RPMI8226 (cell line): ENCODE results near the gene SLC35B2.

Source experiments
- DNase-seq: peaks from one replicate; pipeline ENCODE4 v3.0.0-alpha.2; 2015

SLC35B2 gene

GRCh38 chr6:44285552-44286284 lies 28.4 kb upstream of the SLC35B2 start:
- peak; percentile 57 for DNase-seq

- no peak for DNase-seq
Observed at GRCh38 chr6:44284867-44285266, 27.5 kb upstream of the SLC35B2 start.

GRCh38 chr6:44284121-44284520 lies 26.8 kb upstream of the SLC35B2 start:
- no peak for DNase-seq

GRCh38 chr6:44278774-44279697 lies 21.7 kb upstream of the SLC35B2 start:
- DNase-seq, result no peak

GRCh38 chr6:44278315-44278714 lies 21.0 kb upstream of the SLC35B2 start:
- no peak for DNase-seq

- no peak for DNase-seq
Observed at GRCh38 chr6:44277763-44278162, 20.4 kb upstream of the SLC35B2 start.

- DNase-seq, result no peak
Observed at GRCh38 chr6:44276667-44277640, 19.6 kb upstream of the SLC35B2 start.

GRCh38 chr6:44275749-44276648 lies 18.7 kb upstream of the SLC35B2 start:
- DNase-seq, result no peak

GRCh38 chr6:44275271-44275748 lies 18.0 kb upstream of the SLC35B2 start:
- DNase-seq, result no peak

- no peak for DNase-seq
Observed at GRCh38 chr6:44273617-44274016, 16.3 kb upstream of the SLC35B2 start.

- DNase-seq, result no peak
Observed at GRCh38 chr6:44272999-44273566, 15.8 kb upstream of the SLC35B2 start.

GRCh38 chr6:44272529-44272928 lies 15.2 kb upstream of the SLC35B2 start:
- no peak for DNase-seq

GRCh38 chr6:44271914-44272313 lies 14.6 kb upstream of the SLC35B2 start:
- DNase-seq, result no peak

GRCh38 chr6:44271406-44271723 lies 14.0 kb upstream of the SLC35B2 start:
- no peak for DNase-seq

- DNase-seq, result no peak
Observed at GRCh38 chr6:44270526-44271405, 13.4 kb upstream of the SLC35B2 start.

GRCh38 chr6:44269921-44270525 lies 12.7 kb upstream of the SLC35B2 start, which contains the start of gene TMEM151B:
TMEM151B (plus strand) TSS chr6:44270450; CDS start chr6:44270743, 293 bp downstream.
- no peak for DNase-seq

- no peak for DNase-seq
Observed at GRCh38 chr6:44269178-44269920, 12.0 kb upstream of the SLC35B2 start.

- DNase-seq, result peak; percentile 66
Observed at GRCh38 chr6:44268095-44268628, 10.8 kb upstream of the SLC35B2 start.

GRCh38 chr6:44267252-44267651 lies 9.9 kb upstream of the SLC35B2 start:
- DNase-seq, result peak; percentile 27
